ENCODE data around the gene RXRG. TPM values are rescaled to one million over a fixed set of nuclear protein-coding genes. Genes with fewer than 3 reads are reported as not detected.

The RXRG gene
- total and polyA plus RNA-seq, 2 donors (not counting 1 experiment from before 2014, with no cell fraction given), result under 0.01 to 0.31 TPM

DNA sequence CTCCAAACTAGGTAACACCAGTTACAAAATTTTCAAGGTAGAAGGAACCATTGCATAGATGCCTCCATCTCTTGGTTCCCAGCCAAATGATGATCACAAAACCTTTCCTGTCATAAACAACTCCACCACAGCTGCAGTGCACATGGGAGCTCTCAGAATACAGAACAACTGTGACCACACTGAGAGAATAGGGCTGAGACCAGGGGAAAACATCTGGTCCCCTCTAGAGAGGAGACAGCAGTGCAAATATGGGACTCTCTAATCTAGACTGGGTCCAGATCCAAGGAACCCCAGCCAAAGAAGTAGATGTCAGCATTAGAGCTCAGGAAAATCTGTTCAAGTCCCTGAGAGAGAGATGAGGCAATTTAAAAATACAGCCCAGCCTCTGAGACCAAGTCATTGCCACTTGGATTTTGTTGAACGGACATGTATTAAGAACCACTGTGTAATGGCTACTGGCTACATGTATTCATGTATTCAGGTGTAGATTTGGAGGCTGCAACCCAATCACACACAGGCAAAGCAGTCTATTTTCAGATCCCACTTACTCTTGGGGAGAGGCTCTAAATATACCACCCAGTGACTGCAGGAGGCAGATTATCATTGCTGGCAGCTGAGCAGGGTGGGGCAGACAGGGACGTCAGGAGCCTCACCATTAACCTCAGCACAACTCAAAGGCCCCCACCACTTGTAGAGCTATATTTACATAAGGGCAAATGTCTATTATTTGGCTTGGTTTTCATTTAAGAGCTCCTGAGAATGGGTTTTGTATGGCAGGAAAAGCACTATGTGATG, 7.6 kb upstream of the RXRG start:
- TF ChIP-seq EZH2 (IDR thresholded peaks at IDR 0.05; ENCODE audit: low read length, missing control alignments) (no peak), CTCF (conservative IDR thresholded peaks at IDR 0.05 in 1 of 2, IDR thresholded peaks at IDR 0.05 in 1 of 2; ENCODE audit: low read depth in 1 of 2, low read length in 2 of 2) (no peak)

GRCh38 chr1:165451691-165452090, 6.8 kb upstream of the RXRG start:
- H3K36me3 ChIP-seq (ENCODE audit: control insufficient read depth, insufficient read depth, low read length), result no peaks in the 10 kb centered on the region
- H4K20me1 ChIP-seq (ENCODE audit: control insufficient read depth, extremely low read depth, insufficient read depth, low read length), result no peaks in the 10 kb centered on the region
- DNase-seq (ENCODE audit: low read depth in 2 of 2), result no peak
- H3K9ac ChIP-seq (ENCODE audit: insufficient read depth, low read length), result no peak overlapping the region
- H3K27ac ChIP-seq (ENCODE audit: insufficient read depth, low read length), result no peak overlapping the region
- no peak overlapping the region for H3K4me2 ChIP-seq (ENCODE audit: extremely low read depth, insufficient read depth, low read length)
- H3K4me3 ChIP-seq (replicated peaks in 1 of 4; ENCODE audit: control extremely low read depth in 1 of 4, insufficient read depth in 1 of 4, low read depth in 3 of 4, low read length in 4 of 4), result no peak overlapping the region
- no peaks in the 10 kb centered on the region for H3K27me3 ChIP-seq (ENCODE audit: control insufficient read depth, insufficient read depth, low read length)
- no peaks in the 10 kb centered on the region for H3K9me3 ChIP-seq (ENCODE audit: control insufficient read depth, insufficient read depth, low read depth, low read length)
- no peak for TF ChIP-seq CTCF (conservative IDR thresholded peaks at IDR 0.05 in 1 of 2, IDR thresholded peaks at IDR 0.05 in 1 of 2; ENCODE audit: low read depth in 1 of 2, low read length in 2 of 2)
- TF ChIP-seq EZH2 (IDR thresholded peaks at IDR 0.05; ENCODE audit: low read length, missing control alignments), result no peak
- no peaks in the 10 kb centered on the region for H3K4me1 ChIP-seq (ENCODE audit: control insufficient read depth, extremely low read depth, insufficient read depth, low read length)
- no peaks in the 10 kb centered on the region for H3K79me2 ChIP-seq (ENCODE audit: control insufficient read depth, insufficient read depth, low read length)
- H2AFZ ChIP-seq (ENCODE audit: low read length), result no peak overlapping the region

More for the DNA sequence above, 7.6 kb upstream of the RXRG start:
- H3K9ac ChIP-seq (ENCODE audit: insufficient read depth, low read length), result no peak overlapping the region
- no peaks in the 10 kb centered on the region for H3K36me3 ChIP-seq (ENCODE audit: control insufficient read depth, insufficient read depth, low read length)
- no peak for DNase-seq (ENCODE audit: low read depth in 2 of 2)
- no peak overlapping the region for H3K4me2 ChIP-seq (ENCODE audit: extremely low read depth, insufficient read depth, low read length)
- no peaks in the 10 kb centered on the region for H4K20me1 ChIP-seq (ENCODE audit: control insufficient read depth, extremely low read depth, insufficient read depth, low read length)
- no peak overlapping the region for H3K4me3 ChIP-seq (replicated peaks in 1 of 4; ENCODE audit: control extremely low read depth in 1 of 4, insufficient read depth in 1 of 4, low read depth in 3 of 4, low read length in 4 of 4)
- H3K27me3 ChIP-seq (ENCODE audit: control insufficient read depth, insufficient read depth, low read length), result no peaks in the 10 kb centered on the region
- no peaks in the 10 kb centered on the region for H3K4me1 ChIP-seq (ENCODE audit: control insufficient read depth, extremely low read depth, insufficient read depth, low read length)
- H3K79me2 ChIP-seq (ENCODE audit: control insufficient read depth, insufficient read depth, low read length), result no peaks in the 10 kb centered on the region
- H2AFZ ChIP-seq (ENCODE audit: low read length), result no peak overlapping the region
- no peak overlapping the region for H3K27ac ChIP-seq (ENCODE audit: insufficient read depth, low read length)
- no peaks in the 10 kb centered on the region for H3K9me3 ChIP-seq (ENCODE audit: control insufficient read depth, insufficient read depth, low read depth, low read length)

DNA sequence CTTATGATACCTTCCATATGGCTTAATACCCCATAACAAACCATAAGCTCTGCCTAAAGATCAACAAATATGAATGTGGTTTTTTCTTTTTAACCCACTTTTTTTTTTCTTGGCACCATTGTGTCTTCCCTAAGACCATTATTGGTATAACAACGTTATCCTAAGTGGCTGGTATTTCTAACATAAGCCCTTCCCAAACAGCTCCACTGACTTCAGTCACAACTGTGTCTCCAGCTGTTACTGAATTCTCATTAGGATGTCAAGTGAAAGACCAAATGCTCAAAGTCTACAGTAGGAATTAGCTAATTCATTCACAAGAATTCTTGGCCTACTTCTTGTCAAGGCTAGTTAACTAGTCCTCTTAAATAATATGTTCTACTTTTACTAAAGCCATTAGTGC, 4.2 kb upstream of the RXRG start:
- no peak overlapping the region for H2AFZ ChIP-seq (ENCODE audit: low read length)
- H4K20me1 ChIP-seq (ENCODE audit: control insufficient read depth, extremely low read depth, insufficient read depth, low read length), result no peaks in the 10 kb centered on the region
- H3K27ac ChIP-seq (ENCODE audit: insufficient read depth, low read length), result no peak overlapping the region
- no peak overlapping the region for H3K9ac ChIP-seq (ENCODE audit: insufficient read depth, low read length)
- no peaks in the 10 kb centered on the region for H3K79me2 ChIP-seq (ENCODE audit: control insufficient read depth, insufficient read depth, low read length)
- no peaks in the 10 kb centered on the region for H3K9me3 ChIP-seq (ENCODE audit: control insufficient read depth, insufficient read depth, low read depth, low read length)
- H3K27me3 ChIP-seq (ENCODE audit: control insufficient read depth, insufficient read depth, low read length), result peaks cover 10% of the 10 kb centered on the region
- TF ChIP-seq EZH2 (IDR thresholded peaks at IDR 0.05; ENCODE audit: low read length, missing control alignments), result no peak
- no peak for TF ChIP-seq CTCF (conservative IDR thresholded peaks at IDR 0.05 in 1 of 2, IDR thresholded peaks at IDR 0.05 in 1 of 2; ENCODE audit: low read depth in 1 of 2, low read length in 2 of 2)
- no peak overlapping the region for H3K4me3 ChIP-seq (replicated peaks in 1 of 4; ENCODE audit: control extremely low read depth in 1 of 4, insufficient read depth in 1 of 4, low read depth in 3 of 4, low read length in 4 of 4)
- no peak for DNase-seq (ENCODE audit: low read depth in 2 of 2)
- H3K4me1 ChIP-seq (ENCODE audit: control insufficient read depth, extremely low read depth, insufficient read depth, low read length), result no peaks in the 10 kb centered on the region
- no peaks in the 10 kb centered on the region for H3K36me3 ChIP-seq (ENCODE audit: control insufficient read depth, insufficient read depth, low read length)
- H3K4me2 ChIP-seq (ENCODE audit: extremely low read depth, insufficient read depth, low read length), result no peak overlapping the region

Measured in fibroblast of lung (primary cell).